ENCODE results near the gene ACSS2.

ACSS2 gene

GRCh38 chr20:34915749-34916455 lies 39.5 kb downstream of the ACSS2 start:
- H3K36me3 Mint-ChIP-seq (ENCODE audit: low read depth) = peaks cover 18% of the 10 kb centered on the region
- no peak overlapping the region for H3K27ac Mint-ChIP-seq
- H3K4me3 Mint-ChIP-seq = no peak overlapping the region
- no peak for TF ChIP-seq CTCF (IDR thresholded peaks at IDR 0.05)
- H3K4me1 Mint-ChIP-seq = no peaks in the 10 kb centered on the region
- DNase-seq = no peak
- no peaks in the 10 kb centered on the region for H3K27me3 Mint-ChIP-seq (ENCODE audit: low read depth, poor library complexity)
- no peaks in the 10 kb centered on the region for H3K9me3 Mint-ChIP-seq

GRCh38 chr20:34916774-34917354 lies 40.5 kb downstream of the ACSS2 start:
- no peak for DNase-seq
- Mint-ChIP-seq H3K9me3 (no peaks in the 10 kb centered on the region), H3K27me3 (ENCODE audit: low read depth, poor library complexity) (no peaks in the 10 kb centered on the region), H3K4me1 (no peaks in the 10 kb centered on the region), H3K4me3 (no peak overlapping the region), H3K27ac (no peak overlapping the region), H3K36me3 (ENCODE audit: low read depth) (peaks cover 12% of the 10 kb centered on the region)
- TF ChIP-seq CTCF (IDR thresholded peaks at IDR 0.05) = no peak

- Mint-ChIP-seq H3K4me3 (no peak overlapping the region), H3K36me3 (ENCODE audit: low read depth) (peaks cover 11% of the 10 kb centered on the region), H3K9me3 (no peaks in the 10 kb centered on the region), H3K27me3 (ENCODE audit: low read depth, poor library complexity) (no peaks in the 10 kb centered on the region), H3K4me1 (no peaks in the 10 kb centered on the region), H3K27ac (no peak overlapping the region)
- no peak for TF ChIP-seq CTCF (IDR thresholded peaks at IDR 0.05)
- DNase-seq = no peak
Observed at GRCh38 chr20:34920055-34920454, 43.6 kb downstream of the ACSS2 start.

- H3K36me3 Mint-ChIP-seq (ENCODE audit: low read depth) = peaks cover 11% of the 10 kb centered on the region
- no peak for TF ChIP-seq CTCF (IDR thresholded peaks at IDR 0.05)
- H3K4me3 Mint-ChIP-seq = no peak overlapping the region
- H3K27me3 Mint-ChIP-seq (ENCODE audit: low read depth, poor library complexity) = no peaks in the 10 kb centered on the region
- H3K9me3 Mint-ChIP-seq = no peaks in the 10 kb centered on the region
- H3K4me1 Mint-ChIP-seq = no peaks in the 10 kb centered on the region
- no peak for DNase-seq
- no peak overlapping the region for H3K27ac Mint-ChIP-seq
Observed at GRCh38 chr20:34921436-34921835, 45.0 kb downstream of the ACSS2 start.

- DNase-seq = no peak
- H3K36me3 Mint-ChIP-seq (ENCODE audit: low read depth) = peaks cover 11% of the 10 kb centered on the region
- H3K27me3 Mint-ChIP-seq (ENCODE audit: low read depth, poor library complexity) = no peaks in the 10 kb centered on the region
- no peaks in the 10 kb centered on the region for H3K4me1 Mint-ChIP-seq
- H3K4me3 Mint-ChIP-seq = no peak overlapping the region
- no peaks in the 10 kb centered on the region for H3K9me3 Mint-ChIP-seq
- H3K27ac Mint-ChIP-seq = no peak overlapping the region
- no peak for TF ChIP-seq CTCF (IDR thresholded peaks at IDR 0.05)
Observed at GRCh38 chr20:34922654-34923381, 46.4 kb downstream of the ACSS2 start.
